Lung (tissue), 12 donors: ENCODE results near the gene TFIP11. TPM values are rescaled to one million over a fixed set of nuclear protein-coding genes. Genes with fewer than 3 reads are reported as not detected.

ENCODE experiments used
- ATAC-seq: fragments of 200-7000 bp; cut with Tn5 transposase; one replicate; pipeline ENCODE4 v1.9.1; 2020; ENCODE audit warnings: moderate number of reproducible peaks; ENCODE audit not compliant: insufficient read depth, low FRiP score
- DNase-seq, 3 donors: peaks; one replicate each; pipeline ENCODE4 v3.0.0-alpha.2; 2013 to 2017
- H3K27ac ChIP-seq, 2 donors: one replicate each; pipeline ENCODE4 v1.5.1; 2013; ENCODE audit warnings: mild to moderate bottlenecking in 2 of 2, moderate library complexity in 2 of 2, control low read depth in 1 of 2, inconsistent platforms in 1 of 2, low read depth in 1 of 2, low read length in 1 of 2
- H3K27me3 ChIP-seq, 3 donors: one replicate each; pipeline ENCODE4 v1.5.1; 2013; ENCODE audit warnings: low read length in 2 of 3; ENCODE audit not compliant: control insufficient read depth in 3 of 3, insufficient read depth in 3 of 3
- H3K36me3 ChIP-seq, 4 donors: one replicate each; pipeline ENCODE4 v1.5.1; 2013; ENCODE audit warnings: low read length in 4 of 4, mild to moderate bottlenecking in 1 of 4, moderate library complexity in 1 of 4; ENCODE audit not compliant: control insufficient read depth in 4 of 4, insufficient read depth in 4 of 4
- H3K4me1 ChIP-seq, 5 donors: one replicate each; pipeline ENCODE4 v1.5.1; 2013; ENCODE audit warnings: low read length in 5 of 5, mild to moderate bottlenecking in 2 of 5, moderate library complexity in 1 of 5; ENCODE audit not compliant: control insufficient read depth in 5 of 5, insufficient read depth in 5 of 5
- H3K4me3 ChIP-seq: one replicate; pipeline ENCODE4 v1.5.1; 2013; ENCODE audit warnings: mild to moderate bottlenecking, control low read depth, moderate library complexity
- H3K9ac ChIP-seq, 2 donors: one replicate each; pipeline ENCODE4 v1.5.1; 2013; ENCODE audit warnings: low read length in 2 of 2, control low read depth in 1 of 2; ENCODE audit not compliant: insufficient read depth in 1 of 2
- H3K9me3 ChIP-seq, 4 donors: one replicate each; pipeline ENCODE4 v1.5.1; 2013; ENCODE audit warnings: low read length in 3 of 4, mild to moderate bottlenecking in 1 of 4, moderate library complexity in 1 of 4; ENCODE audit not compliant: control insufficient read depth in 4 of 4, insufficient read depth in 3 of 4
- CTCF ChIP-seq: IDR thresholded peaks from 2 replicates; pipeline ENCODE4 v1.5.1; 2012; ENCODE audit warnings: mild to moderate bottlenecking; ENCODE audit errors: control extremely low read depth, extremely low read depth
- WGBS, 2 donors: extraction: QIAGEN DNeasy Blood & Tissue Kit; methylation state at CpG; one replicate each; pipeline ENCODE4 v1.1.7; 2013; 5-methylcytosine and 5-hydroxymethylcytosine counted together
- polyA plus RNA-seq, 2 donors: library from polyadenylated mRNA; stranded (reverse); fragments of 200-250 nt; gene quantifications; one replicate each; pipeline ENCODE4 v1.2.1, GENCODE V29; 2013
- total RNA-seq, 2 donors: library from RNA; depleted of rRNA in 1 of 2; stranded (reverse); fragments of >200 nt in 1 of 2; gene quantifications; one replicate each; pipeline ENCODE4 v1.2.1, GENCODE V29; 2014 to 2021
- donor health status: control.
- donor health status: control.
- donor health status: Bipolar disorder and iron deficiency.
- donor health status: healthy.
- donor health status: DM: yes; HTN: yes; CAD: no.

The TFIP11 gene
- total and polyA plus RNA-seq, 4 donors: 18.4 to 37.2 (median 24.5) TPM

GRCh38 chr22:26527167-26527566, 14.9 kb upstream of the TFIP11 start:
- no peak for DNase-seq
- ATAC-seq: no peak
- no peak for TF ChIP-seq CTCF
- no peaks in the 10 kb centered on the region for H3K4me1 ChIP-seq
- no peaks in the 10 kb centered on the region for H3K27me3 ChIP-seq
- H3K9ac ChIP-seq: no peak overlapping the region
- no peaks in the 10 kb centered on the region for H3K9me3 ChIP-seq
- H3K4me3 ChIP-seq: no peak overlapping the region
- peak overlapping the region in 1 of 2 donors; percentile 57 for H3K27ac ChIP-seq
- 64 to 79% methylated on average over 3 of the region's 3 CpGs for WGBS, 2 donors
- peaks cover 0 to 19% (median 9%) of the 10 kb centered on the region in 4 donors for H3K36me3 ChIP-seq

- Histone ChIP-seq H3K27ac (peak overlapping the region in 1 of 2 donors; percentile 57), H3K27me3 (no peaks in the 10 kb centered on the region), H3K9ac (no peak overlapping the region), H3K36me3 (peaks cover 0 to 15% (median 8%) of the 10 kb centered on the region in 4 donors), H3K9me3 (no peaks in the 10 kb centered on the region), H3K4me1 (no peaks in the 10 kb centered on the region), H3K4me3 (no peak overlapping the region)
- ATAC-seq: no peak
- no peak for TF ChIP-seq CTCF
- WGBS, 2 donors: 90 to 93% methylated on average over 7 of the region's 7 CpGs
- DNase-seq: no peak
Observed at GRCh38 chr22:26525946-26526564, 13.8 kb upstream of the TFIP11 start.

GRCh38 chr22:26524870-26525269, 12.6 kb upstream of the TFIP11 start:
- TF ChIP-seq CTCF: no peak
- ATAC-seq: no peak
- no peak overlapping the region for H3K4me3 ChIP-seq
- H3K9me3 ChIP-seq: no peaks in the 10 kb centered on the region
- peaks cover 0 to 12% (median 6%) of the 10 kb centered on the region in 4 donors for H3K36me3 ChIP-seq
- no peaks in the 10 kb centered on the region for H3K27me3 ChIP-seq
- DNase-seq: no peak
- no peak overlapping the region for H3K9ac ChIP-seq
- 89% methylated on average over 4 of the region's 4 CpGs for WGBS, 2 donors
- H3K27ac ChIP-seq: no peak overlapping the region
- no peaks in the 10 kb centered on the region for H3K4me1 ChIP-seq

- H3K9ac ChIP-seq: no peak overlapping the region
- H3K9me3 ChIP-seq: no peaks in the 10 kb centered on the region
- peaks cover 0 to 9% (median 4%) of the 10 kb centered on the region in 4 donors for H3K36me3 ChIP-seq
- no peak overlapping the region for H3K4me3 ChIP-seq
- WGBS, 2 donors: 95 to 98% methylated on average over 4 of the region's 4 CpGs
- DNase-seq (no peak), ATAC-seq (no peak)
- H3K4me1 ChIP-seq: no peaks in the 10 kb centered on the region
- no peak for TF ChIP-seq CTCF
- no peaks in the 10 kb centered on the region for H3K27me3 ChIP-seq
- H3K27ac ChIP-seq: no peak overlapping the region
Observed at GRCh38 chr22:26522592-26522991, 10.3 kb upstream of the TFIP11 start.
